Measurements from ENCODE around the gene UBE3C.
"Not testable (repeated sequence)": the region's sequence is repeated elsewhere in the genome, so short reads cannot be mapped to it uniquely, and the experiment has no call there.

The UBE3C gene

DNA sequence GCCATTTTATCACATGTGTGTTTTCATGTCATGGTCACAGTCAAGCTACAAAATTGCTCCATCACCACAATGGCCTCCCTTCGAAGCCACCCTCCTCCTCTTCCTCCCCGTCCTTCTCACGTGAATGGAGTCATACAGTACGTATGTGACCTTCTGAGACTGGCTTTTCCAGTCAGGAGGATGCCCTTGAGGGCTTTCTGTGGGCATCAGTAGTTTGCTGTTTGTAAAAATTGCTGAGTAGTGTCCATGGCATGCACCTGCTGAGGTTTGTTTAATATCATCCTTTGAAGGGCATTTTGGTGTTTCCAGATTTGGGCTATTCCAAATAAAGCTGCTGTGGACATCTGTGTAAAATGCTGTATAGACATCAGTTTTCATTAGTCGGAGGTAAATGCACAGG lies 5.9 kb upstream of the UBE3C start:
- DNase-seq, result no peak

DNA sequence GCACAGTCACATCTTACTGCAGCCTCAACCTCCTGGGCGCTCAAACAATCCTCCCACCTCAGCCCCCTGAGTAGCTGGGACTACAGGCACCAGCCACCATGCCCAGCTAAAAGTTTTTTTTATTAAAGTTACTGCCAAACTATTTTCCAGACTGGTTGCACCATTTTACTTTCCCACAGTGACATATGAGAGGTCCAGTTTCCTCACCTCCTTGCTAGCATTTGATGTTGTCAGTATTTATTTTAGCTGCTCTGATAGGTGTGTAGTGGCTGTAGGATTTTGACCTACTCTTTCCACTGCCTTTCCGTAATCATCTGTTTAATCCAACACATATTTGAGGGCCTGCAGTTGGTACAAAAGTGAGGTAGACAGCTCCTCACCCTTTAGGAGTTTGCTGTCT lies 5.4 kb upstream of the UBE3C start:
- DNase-seq, result no peak

DNA sequence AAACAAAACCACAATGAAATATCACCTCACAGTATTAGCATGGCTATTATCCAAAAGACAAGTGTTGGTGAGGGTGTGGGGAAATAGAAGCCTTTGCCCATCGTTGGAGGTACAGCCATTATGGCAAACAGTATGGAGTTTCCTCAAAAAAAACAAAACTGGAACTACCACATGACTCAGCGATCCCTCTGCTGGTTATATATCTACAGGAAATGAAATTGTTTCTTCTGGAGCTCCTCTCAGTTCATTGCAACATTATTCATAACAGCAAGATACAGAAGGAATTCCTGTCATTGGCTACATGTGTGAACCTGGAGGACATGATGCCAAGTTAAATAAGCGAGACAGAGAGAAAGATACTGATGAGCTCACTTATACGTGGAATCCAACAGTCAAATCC lies 2.4 kb upstream of the UBE3C start:
- DNase-seq, result peak; percentile 44

DNA sequence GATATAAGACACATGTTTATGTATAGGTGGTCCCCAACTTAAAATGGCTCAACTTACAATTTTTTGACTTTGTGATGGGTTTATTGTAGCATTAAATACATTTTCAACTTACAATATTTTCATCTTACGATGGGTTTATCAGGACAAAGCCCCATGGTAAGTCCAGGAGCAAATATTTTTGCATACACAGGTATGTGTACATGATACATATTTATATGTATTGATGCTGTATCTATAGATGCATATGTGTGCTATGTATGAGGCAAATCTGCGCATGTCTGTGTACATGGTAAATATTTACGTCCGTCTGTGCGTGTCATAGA lies 664 bp upstream of the UBE3C start:
- DNase-seq, result no peak

DNA sequence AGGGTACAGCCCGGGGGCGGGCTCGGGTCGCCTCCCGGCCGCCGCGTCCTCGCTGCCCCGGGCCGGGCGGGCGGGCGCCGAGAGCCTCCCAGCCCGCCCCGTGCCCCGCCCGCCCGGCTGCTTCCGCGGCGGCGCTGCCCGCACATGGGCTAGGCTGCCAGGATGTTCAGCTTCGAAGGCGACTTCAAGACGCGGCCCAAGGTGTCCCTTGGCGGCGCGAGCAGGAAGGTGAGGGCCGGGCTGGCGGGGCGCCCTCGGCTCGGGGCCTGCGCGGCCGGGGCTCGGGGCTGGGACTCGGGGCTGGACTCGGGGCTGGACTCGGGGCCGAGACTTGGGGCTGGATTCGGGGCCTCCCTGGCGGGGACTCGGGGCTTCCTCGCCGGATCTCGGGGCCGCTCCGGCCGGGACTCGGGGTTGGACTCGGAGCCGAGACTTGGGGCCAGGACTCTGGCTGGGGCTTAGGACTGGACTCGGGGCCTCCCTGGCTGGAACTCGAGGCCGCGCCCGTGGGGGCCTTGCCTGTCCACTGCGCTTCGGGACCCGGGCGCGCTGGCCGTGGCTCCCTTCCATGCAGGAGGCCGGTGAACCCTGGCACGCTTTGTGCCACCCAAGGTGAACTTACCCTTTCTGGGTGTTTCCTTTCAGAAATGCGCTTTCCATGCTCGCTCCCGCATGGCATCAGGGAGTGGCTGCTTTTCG lies 534 bp downstream of the UBE3C start:
- DNase-seq, result peak; percentile 46

DNA sequence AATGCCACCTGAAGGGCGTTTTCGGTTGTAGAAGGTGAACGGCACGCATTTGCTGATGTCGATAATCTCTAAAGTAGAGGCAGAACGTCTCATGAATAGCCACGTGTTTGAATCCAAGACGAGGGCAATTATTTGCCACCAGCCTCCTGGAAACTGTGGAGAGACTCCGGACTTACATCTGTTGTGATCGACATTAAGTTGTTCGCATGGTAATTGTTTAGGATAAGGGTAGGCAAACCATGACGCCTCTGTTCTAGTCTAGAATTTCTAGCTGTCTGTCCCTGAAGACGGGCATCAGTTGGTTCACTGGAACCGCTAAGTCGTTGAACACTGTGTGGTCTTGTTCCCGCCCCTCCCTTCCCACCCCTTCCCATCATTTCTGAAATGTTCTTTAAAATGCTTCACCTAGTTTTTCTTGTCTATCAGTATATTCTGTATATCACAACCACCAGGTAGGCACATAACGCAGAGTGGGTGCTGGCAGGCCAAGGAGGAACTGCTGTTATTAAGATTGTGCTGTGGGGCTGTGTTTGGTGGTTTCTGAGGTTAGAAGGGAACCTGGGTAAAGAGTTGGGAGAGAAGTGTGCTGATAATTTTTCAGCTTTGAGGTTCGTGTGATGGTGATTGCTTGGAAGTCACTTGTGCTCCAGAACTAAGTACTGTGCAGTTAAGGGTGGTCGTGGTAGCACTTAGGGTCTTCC lies 1.2 kb downstream of the UBE3C start:
- no peak for DNase-seq

DNA sequence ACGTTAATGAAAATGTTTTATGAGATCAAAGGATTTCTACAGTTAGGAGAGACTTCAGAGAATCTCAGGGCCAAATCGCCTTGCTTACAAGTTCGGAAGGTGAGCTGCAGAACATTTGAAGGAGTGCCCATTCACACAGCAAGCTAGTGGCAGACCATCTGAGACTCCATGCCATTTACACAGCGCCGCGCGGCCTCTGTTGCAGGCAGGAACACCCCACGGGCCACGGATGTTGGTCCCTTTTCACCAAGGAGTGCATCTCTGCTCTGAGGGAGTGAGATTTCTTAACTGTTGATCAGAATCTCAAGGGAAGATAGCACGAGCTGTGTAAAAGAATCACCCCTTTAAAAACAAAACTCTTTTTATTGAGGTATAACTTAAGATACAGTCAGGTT lies 1.8 kb downstream of the UBE3C start:
- no peak for DNase-seq

DNA sequence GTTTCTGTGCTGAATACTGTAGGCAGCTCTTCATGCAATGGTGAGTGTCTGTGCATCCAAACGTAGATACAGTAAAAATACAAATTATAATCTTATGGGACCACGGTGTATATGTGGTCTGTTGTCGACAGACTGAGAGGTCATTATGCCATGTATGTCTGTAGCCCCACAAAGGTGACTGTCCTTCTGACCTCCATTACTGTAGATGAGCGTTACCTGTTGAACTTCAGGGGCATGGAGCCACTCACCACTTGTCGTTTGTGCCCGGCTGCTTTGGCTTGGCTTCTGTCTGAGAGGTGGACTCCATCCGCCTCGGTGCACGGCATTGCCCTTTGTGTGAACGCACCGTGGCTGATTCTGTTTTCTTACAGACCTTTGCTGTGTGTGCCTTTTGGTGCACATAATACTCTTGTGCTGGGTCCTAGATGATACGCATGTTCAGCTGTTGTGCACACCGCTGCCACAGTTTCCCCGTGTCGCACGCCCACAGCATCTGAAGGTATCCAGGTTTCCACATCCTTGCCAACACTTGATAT lies 2.9 kb downstream of the UBE3C start:
- DNase-seq, result no peak

DNA sequence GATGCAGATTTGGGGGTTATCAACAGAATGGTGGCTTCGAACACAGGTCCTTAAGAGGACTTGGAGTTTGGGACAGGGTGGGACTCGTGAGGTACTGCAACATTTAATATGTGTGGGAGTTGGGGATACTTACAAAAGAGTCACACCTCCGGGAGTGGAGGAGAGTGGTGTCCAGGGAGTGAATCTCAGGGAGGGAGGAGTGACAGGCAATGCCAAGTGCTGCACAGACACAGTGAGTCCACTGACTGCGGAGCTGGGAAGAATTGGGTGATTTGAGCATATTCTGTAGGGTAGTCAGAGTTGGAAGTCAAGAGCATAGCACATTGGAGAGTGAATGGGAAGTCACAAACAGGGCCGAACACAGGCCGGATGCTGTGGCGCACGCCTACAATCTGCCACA lies 5.1 kb downstream of the UBE3C start:
- DNase-seq, result no peak

DNA sequence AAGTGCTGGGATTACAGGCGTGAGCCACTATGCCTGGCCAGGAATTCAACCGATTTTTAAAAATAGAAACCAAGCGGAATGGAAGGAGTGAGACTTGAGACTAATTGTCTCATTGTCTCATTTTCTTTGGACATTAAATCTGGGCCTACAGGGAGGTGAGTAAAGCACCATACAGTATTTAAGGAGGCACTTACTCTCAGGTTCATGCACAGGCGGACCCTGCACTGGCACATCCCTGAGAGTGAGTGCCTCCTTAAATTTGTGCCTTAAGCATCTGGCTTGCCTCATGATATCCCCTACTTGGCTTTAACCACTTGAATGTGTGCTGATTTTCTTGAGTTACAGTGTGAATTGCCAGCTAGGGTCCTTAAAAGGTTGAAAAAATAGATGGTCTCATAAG lies 10.6 kb downstream of the UBE3C start:
- DNase-seq, result no peak

DNA sequence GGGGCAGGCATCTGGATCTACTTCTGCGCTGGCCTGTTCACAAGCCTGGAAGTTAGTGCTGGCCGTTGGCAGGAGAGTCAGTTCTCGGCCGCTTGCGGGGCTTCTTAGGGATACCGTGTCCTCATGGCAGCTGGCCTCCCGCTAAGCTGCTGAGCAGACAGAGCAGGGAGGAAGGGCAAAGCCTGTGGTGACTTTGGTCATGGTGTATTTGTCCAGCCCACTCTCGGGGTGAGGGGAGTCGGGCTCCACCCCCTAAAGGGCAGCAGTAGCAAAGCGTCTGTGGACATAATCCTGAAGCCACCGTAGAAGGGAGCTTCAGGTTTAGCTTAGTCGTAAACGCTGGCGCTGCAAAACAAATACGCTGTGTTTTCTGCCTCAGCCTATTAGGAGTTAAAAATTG lies 12.2 kb downstream of the UBE3C start:
- no peak for DNase-seq

DNA sequence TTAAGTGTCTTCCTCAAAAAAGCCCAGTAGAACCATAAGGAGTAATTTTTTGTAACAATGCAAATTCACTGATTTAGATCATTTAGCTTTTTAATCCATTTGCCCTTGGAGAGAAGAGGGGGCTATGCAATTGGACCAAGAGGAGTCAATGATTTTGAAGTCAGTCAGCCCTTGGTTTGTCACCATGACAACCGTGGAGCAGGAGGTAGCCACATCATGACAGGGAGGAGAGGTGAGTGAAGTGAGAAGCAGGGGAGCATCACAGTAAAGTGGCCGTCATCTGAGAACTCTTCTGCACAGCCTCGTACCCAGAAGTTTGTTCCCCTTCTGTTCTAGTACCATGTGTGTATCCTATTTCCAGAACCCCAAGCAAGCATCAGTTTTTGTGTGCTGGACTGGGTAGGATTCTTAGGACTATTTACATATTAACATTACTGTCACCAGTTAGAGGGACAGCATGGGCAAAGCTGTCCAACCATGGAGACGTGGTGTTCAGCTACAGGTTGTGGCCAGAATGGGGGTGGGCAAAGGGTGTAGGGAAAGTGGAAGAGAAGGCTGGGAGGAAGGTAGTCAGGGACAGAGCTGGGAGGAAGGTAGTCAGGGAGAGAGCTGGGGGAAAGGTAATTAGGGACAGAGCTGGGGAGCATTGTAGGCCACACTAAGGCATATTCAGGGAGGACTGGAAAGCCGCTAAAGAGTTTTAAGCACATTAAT lies 13.1 kb downstream of the UBE3C start:
- no peak for DNase-seq

DNA sequence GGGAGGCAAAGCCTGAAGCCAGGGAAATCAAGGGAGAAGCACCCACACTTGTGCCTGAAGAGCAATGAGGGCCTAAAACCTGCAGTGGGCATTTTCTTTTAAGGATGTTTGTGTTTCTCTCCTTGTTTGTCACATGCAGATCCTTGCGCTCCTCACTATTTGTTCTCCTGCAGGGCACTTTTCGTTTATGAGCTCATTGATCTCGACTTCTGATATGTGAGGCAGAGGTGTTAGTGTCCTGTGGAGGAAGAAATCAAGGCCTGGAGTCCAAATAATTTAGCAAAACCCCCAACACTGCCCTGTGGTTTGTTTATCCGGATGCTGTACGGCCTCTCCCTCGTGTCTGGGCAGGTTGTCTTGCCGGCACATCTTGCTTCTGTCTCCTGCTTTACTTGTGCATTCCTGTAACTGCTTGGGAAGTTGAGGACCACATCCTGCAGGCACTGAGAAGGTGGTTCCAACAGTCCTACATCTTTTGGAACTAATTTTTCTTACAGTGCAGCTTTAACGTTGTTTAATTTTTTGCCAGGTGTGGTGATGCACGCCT lies 13.7 kb downstream of the UBE3C start:
- no peak for DNase-seq

DNA sequence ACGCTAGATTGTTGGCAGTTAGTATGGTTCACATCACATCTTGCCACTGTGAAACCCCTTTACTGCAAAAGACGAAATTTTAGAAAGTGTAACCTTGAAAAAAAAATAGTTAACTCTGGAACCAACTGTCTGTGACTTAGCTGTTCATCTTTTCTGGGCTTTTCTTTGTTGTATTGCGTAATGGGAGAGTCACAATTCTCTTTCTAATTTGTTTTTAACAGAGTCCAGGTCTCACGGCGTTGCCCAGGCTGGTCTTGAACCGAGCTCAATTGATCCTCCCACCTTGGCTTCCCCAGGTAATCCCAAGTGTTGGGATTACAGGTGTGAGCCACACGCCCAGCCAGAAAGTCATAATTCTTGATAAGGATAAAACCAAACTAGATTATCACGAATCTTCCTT lies 14.5 kb downstream of the UBE3C start:
- DNase-seq, result no peak

DNA sequence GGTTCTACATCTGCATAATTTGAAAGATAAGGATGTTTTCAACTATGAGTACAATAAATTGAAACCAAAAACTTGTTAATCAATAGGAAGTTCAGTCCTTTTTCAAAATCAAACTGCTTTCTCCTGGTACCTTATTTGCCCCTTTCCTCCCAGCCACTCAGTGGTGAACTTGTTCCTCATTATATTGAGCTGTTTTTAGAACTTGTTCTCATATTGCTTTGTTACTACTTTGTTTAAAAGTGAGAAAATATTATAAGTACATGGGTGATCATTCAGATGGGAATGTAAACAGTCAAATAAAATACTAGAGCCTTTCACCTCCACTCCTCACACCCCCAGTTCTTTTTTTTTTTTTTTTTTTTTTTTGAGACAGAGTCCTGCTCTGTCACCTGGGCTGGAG lies 17.2 kb downstream of the UBE3C start:
- DNase-seq, result no peak

DNA sequence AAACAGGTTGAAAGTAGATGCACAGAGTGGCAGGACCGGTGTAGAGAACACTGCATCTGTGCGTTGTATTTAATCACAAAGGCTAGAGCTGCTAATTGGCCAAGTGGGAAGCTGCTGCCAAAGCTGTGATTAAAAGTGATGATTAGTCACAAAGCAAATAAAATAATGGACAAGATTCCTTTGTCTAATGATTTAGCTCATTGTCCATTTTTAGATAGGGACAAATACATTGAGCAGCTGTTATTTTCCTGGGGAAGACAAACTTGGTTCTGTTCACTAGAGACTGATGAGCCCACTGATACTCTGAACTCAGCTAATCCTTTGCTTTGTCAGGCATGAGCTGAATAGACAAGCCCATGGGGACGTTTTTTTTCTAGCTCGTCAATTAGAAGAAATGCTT lies 19.7 kb downstream of the UBE3C start:
- no peak for DNase-seq

DNA sequence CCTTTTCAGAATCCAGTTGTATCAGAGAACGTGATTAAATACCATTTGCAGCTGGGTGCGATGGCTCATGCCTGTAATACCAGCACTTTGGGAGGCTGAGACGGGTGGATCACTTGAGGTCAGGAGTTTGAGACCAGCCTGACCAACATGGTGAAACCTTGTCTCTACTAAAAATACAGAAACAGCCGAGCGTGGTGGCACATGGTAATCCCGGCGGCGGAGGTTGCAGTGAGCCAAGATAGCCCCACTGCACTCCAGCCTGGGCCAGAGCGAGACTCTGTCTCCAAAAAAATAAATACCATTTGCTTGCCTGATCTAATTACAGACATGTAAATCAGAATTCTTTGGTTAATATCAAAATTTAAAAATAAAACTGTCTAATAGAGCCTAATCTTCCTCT lies 20.8 kb downstream of the UBE3C start:
- DNase-seq, result not testable (repeated sequence)

DNA sequence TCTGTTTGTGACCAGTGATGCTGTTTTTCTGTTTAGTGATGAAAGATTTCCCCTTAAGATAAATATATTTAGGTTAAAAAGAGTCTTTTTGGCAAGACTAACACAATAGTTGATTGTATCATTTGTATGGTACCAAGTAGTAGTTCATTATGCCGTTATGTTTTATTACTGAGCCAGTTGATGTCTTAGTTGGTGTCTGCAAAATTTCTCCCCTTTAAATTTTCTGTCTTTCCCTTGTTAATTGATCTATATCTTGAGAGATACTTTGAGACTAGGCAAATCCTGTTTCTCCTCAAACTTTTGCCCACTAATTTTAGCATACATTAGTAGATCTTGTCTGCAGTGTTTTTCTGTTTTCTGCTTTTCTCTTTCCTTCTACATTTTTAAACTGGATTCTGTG lies 21.7 kb downstream of the UBE3C start:
- no peak for DNase-seq

DNA sequence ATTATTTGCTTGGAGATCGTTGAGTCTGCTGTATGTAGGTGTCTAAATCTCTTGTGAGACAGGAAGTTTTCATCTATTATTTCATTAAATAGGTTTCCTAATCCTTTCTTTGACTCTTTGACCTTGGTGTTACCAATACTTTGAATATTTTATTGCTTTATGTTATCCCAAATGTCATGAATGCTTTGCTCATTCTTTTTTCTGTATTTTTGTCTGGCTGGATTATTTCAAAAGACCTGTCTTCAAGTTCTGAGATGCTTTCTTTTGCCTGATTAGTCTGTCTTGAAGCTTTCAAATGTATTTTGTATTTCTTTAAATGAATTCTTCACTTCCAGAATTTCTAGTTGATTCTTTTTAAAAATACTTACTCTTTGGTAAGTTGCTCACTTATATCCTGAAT lies 27.3 kb downstream of the UBE3C start:
- DNase-seq, result no peak

DNA sequence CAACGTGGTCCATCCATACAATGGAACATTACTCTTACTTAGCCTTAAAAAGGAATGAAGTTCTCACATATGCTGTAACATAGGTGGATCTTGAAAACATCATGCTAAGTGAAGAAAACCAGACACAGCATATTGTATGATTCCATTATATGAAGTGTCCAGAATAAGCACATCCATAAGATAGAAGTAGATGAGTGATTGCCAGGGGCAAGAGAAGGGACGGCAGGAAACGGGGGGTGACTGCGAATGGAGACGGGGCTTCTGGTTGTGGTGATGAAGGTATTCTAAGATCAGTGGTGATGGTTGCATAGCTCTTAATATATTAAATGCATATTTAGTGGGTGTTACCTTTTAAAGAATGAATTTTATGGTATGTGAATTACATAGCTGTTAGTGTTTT lies 29.8 kb downstream of the UBE3C start:
- DNase-seq, result no peak

DNA sequence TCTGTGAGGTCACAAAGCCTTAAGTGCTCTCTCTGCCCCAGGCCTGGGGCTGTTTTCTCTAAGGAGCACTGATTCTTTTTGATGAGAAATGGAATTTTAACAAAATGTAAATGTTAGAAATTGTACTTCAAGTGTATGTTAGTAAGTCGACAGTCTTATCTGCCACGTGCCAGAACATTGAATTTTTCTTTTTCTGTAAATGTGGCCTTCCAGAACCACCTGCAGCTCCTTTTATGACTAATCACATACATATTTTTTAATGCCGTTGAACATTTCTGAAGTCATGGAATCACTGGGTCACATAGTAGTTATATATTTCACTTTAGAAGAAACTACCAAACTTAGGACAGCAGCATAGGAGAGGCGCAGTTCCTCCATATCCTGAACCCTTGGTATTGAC lies 38.0 kb downstream of the UBE3C start:
- DNase-seq, result no peak

DNA sequence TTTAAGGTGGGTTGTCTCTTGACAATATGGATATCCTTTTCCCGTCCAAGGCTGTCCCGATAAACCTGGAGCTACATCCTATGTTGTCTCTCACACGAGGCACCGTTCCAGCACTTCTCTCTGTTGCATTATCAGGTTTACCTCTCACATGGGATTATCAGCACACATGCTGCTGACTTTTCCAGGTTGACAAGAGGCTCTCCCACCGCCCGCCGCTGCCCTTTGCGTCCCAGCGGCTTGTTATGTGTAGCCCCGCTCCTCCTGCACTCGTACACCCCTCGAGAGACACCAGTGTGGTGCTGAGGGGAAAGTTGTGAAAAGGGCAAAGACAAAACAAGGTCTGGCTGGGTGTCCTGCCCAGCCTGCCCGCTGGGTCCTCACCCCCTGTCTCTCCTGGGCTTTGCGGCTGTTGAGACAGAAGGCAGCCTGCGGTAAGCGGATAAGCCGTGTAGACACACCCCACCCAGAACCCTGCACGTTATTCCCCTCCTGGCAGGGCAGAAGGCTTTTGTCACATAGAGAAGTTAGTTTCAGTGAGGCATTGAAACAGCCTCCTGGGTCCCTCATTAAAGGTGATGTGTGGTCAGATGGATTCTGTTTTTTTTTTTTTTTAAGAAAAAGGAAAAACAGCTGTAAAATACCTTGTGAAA lies 38.7 kb downstream of the UBE3C start:
- DNase-seq, result no peak

DNA sequence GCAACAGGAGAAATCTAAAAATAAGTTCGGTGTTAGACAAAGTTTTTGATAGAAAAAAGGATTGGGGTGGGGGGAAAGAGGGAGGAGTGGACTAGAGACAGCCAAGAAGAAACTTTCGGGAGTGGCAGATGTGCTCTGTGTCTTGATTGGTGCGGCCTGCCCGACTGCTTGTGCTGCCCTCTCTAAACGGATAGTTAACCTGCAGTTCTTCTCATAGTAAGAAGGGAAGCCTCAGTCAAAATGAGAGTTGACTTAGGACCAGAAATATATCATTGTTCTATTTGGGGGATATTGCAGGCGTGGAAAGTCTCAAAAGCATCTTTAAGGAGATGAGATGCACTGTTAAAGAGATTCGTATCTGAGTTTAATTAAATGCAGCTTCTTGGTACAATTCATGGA lies 39.3 kb downstream of the UBE3C start:
- DNase-seq, result no peak

All from NCI-H2171 treated with DMSO at 0.1 percent for 48 hours (cell line).